GM06990 (cell line): ENCODE measurements around the gene CCNJL.

Experiments used
- DNase-seq: peaks from one replicate; pipeline ENCODE4 v3.0.0-alpha.2; 2011; ENCODE audit not compliant: insufficient read length; ENCODE audit errors: extremely low read depth
- H3K27me3 ChIP-seq: replicated peaks from 2 replicates; pipeline ENCODE4 v1.6.0; 2011; ENCODE audit warnings: low read length; ENCODE audit not compliant: control insufficient read depth, insufficient read depth
- H3K36me3 ChIP-seq: 2 replicates; pipeline ENCODE4 v1.5.1; 2011; ENCODE audit warnings: low read length; ENCODE audit not compliant: control insufficient read depth, insufficient read depth
- H3K4me3 ChIP-seq: replicated peaks from 2 replicates; pipeline ENCODE4 v1.5.1; 2011; ENCODE audit warnings: low read depth, mild to moderate bottlenecking, control low read depth, low read length
- CTCF ChIP-seq: IDR thresholded peaks from 2 replicates; pipeline ENCODE4 v1.5.1; 2011; ENCODE audit warnings: low read length, control low read depth, mild to moderate bottlenecking, inconsistent platforms; ENCODE audit not compliant: insufficient read depth, poor library complexity, severe bottlenecking

The CCNJL gene

GRCh38 chr5:160281275-160281674, 31.1 kb downstream of the CCNJL start:
- TF ChIP-seq CTCF = no peak

GRCh38 chr5:160280384-160281095, 31.8 kb downstream of the CCNJL start:
- Histone ChIP-seq H3K4me3 (no peak overlapping the region), H3K27me3 (no peaks in the 10 kb centered on the region; the same call in 1 of the 2 replicates), H3K36me3 (no peaks in the 10 kb centered on the region)
- no peak for DNase-seq
- TF ChIP-seq CTCF = no peak

More at GRCh38 chr5:160281275-160281674, 31.1 kb downstream of the CCNJL start:
- Histone ChIP-seq H3K27me3 (no peaks in the 10 kb centered on the region; the same call in 1 of the 2 replicates), H3K36me3 (no peaks in the 10 kb centered on the region), H3K4me3 (no peak overlapping the region)
- no peak for DNase-seq

GRCh38 chr5:160278343-160278742, 34.0 kb downstream of the CCNJL start:
- H3K4me3 ChIP-seq = no peak overlapping the region
- H3K36me3 ChIP-seq = no peaks in the 10 kb centered on the region
- TF ChIP-seq CTCF = no peak
- H3K27me3 ChIP-seq = no peaks in the 10 kb centered on the region
- no peak for DNase-seq

GRCh38 chr5:160274483-160274931, 37.9 kb downstream of the CCNJL start:
- Histone ChIP-seq H3K27me3 (no peaks in the 10 kb centered on the region), H3K4me3 (no peak overlapping the region), H3K36me3 (no peaks in the 10 kb centered on the region)
- no peak for DNase-seq
- TF ChIP-seq CTCF = no peak

- Histone ChIP-seq H3K4me3 (no peak overlapping the region), H3K36me3 (no peaks in the 10 kb centered on the region), H3K27me3 (no peaks in the 10 kb centered on the region)
- TF ChIP-seq CTCF = no peak
- DNase-seq = no peak
Measured at GRCh38 chr5:160272889-160273288, 39.5 kb downstream of the CCNJL start.
